Measurements from ENCODE around the gene ESRRG. TPM values are rescaled to one million over a fixed set of nuclear protein-coding genes. Genes with fewer than 3 reads are reported as not detected.

ESRRG gene
- total RNA-seq = 10 to 100 TPM in 1 of 2 donors, 1 to 10 TPM in 1; 4.1 to 16.2 TPM

- TF ChIP-seq POLR2A (IDR thresholded peaks at IDR 0.05) (no peak), CTCF (IDR thresholded peaks at IDR 0.05) (no peak), POLR2AphosphoS5 (IDR thresholded peaks at IDR 0.05) (peak; percentile 43)
- H3K36me3 ChIP-seq = no peaks in the 10 kb centered on the region
- WGBS = 2% methylated on average over 17 of the region's 17 CpGs
- peak; percentile 71 for DNase-seq (ENCODE audit: low spot score)
- no peaks in the 10 kb centered on the region for H3K4me1 ChIP-seq (replicated peaks)
- no peaks in the 10 kb centered on the region for H3K27me3 ChIP-seq (replicated peaks; ENCODE audit: insufficient read depth)
- peak within 1 kb of the TSS; percentile 35 to 37 for H3K4me3 ChIP-seq
- intact Hi-C loops (cut with DNase I) = no loop called here
- peak within 1 kb of the TSS; percentile 35 to 36 for H3K27ac ChIP-seq
- no peaks in the 10 kb centered on the region for H3K9me3 ChIP-seq
Observed at GRCh38 chr1:216723274-216723780, at the start of gene ESRRG. TSS of gene ESRRG (minus strand) at chr1:216723429. CDS start at chr1:216723299, 130 bp downstream.

GRCh38 chr1:216771922-216772321, 48.7 kb upstream of the ESRRG start:
- 60% methylated on average over 4 of the region's 4 CpGs for WGBS
- Histone ChIP-seq H3K27ac (no peak overlapping the region), H3K27me3 (replicated peaks; ENCODE audit: insufficient read depth) (no peaks in the 10 kb centered on the region), H3K9me3 (no peaks in the 10 kb centered on the region), H3K4me1 (replicated peaks) (no peaks in the 10 kb centered on the region), H3K4me3 (no peak overlapping the region), H3K36me3 (no peaks in the 10 kb centered on the region)
- no peak for DNase-seq (ENCODE audit: low spot score)
- intact Hi-C loops (cut with DNase I) = no loop called here
- TF ChIP-seq POLR2A (IDR thresholded peaks at IDR 0.05) (no peak), CTCF (IDR thresholded peaks at IDR 0.05) (no peak), POLR2AphosphoS5 (IDR thresholded peaks at IDR 0.05) (no peak)

GRCh38 chr1:216766633-216767327, 43.6 kb upstream of the ESRRG start:
- H3K27me3 ChIP-seq (replicated peaks; ENCODE audit: insufficient read depth) = no peaks in the 10 kb centered on the region
- intact Hi-C loops (cut with DNase I) = no loop called here
- H3K27ac ChIP-seq = peak overlapping the region; percentile 75 to 80
- no peaks in the 10 kb centered on the region for H3K4me1 ChIP-seq (replicated peaks)
- 30% methylated on average over 3 of the region's 3 CpGs for WGBS
- H3K4me3 ChIP-seq = no peak overlapping the region
- no peak for TF ChIP-seq POLR2AphosphoS5 (IDR thresholded peaks at IDR 0.05)
- TF ChIP-seq CTCF (IDR thresholded peaks at IDR 0.05) = no peak
- no peak for TF ChIP-seq POLR2A (IDR thresholded peaks at IDR 0.05)
- DNase-seq (ENCODE audit: low spot score) = no peak
- H3K36me3 ChIP-seq = no peaks in the 10 kb centered on the region
- H3K9me3 ChIP-seq = no peaks in the 10 kb centered on the region

- intact Hi-C loops (cut with DNase I) = no loop called here
- H3K27ac ChIP-seq = peak overlapping the region; percentile 75 to 80
- no peaks in the 10 kb centered on the region for H3K4me1 ChIP-seq (replicated peaks)
- WGBS = 21% methylated on average over 10 of the region's 10 CpGs
- no peaks in the 10 kb centered on the region for H3K9me3 ChIP-seq
- DNase-seq (ENCODE audit: low spot score) = peak; percentile 49
- H3K36me3 ChIP-seq = no peaks in the 10 kb centered on the region
- H3K27me3 ChIP-seq (replicated peaks; ENCODE audit: insufficient read depth) = no peaks in the 10 kb centered on the region
- peak overlapping the region; percentile 12 to 22 for H3K4me3 ChIP-seq
- TF ChIP-seq POLR2AphosphoS5 (IDR thresholded peaks at IDR 0.05) (peak; percentile 73), POLR2A (IDR thresholded peaks at IDR 0.05) (no peak)
Observed at GRCh38 chr1:216765346-216766300, 42.4 kb upstream of the ESRRG start.

DNA sequence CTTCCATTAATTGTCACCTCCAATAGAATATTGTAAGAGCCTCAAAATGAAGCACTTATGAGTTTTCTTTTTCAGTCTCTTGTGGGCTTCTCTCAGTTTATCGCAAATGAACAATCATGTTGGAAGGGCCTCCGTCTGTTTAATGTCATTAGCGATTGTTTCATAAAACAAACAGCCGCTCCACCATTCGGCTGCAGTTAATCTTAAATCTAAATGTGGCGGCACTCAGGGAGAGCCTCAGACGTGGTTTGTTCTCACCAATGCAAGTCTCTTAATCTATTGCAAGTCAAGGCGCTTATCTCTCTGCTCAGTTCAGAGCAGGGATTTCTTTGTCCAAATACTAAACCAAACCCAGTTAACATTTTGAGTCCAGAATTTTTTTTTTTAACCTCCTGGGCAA, 34.9 kb upstream of the ESRRG start:
- TF ChIP-seq POLR2AphosphoS5 (IDR thresholded peaks at IDR 0.05) = no peak
- TF ChIP-seq POLR2A (IDR thresholded peaks at IDR 0.05) = no peak
- no peak for TF ChIP-seq CTCF (IDR thresholded peaks at IDR 0.05)
- Histone ChIP-seq H3K36me3 (no peaks in the 10 kb centered on the region), H3K9me3 (no peaks in the 10 kb centered on the region), H3K4me1 (replicated peaks) (no peaks in the 10 kb centered on the region), H3K4me3 (no peak overlapping the region), H3K27ac (no peak overlapping the region), H3K27me3 (replicated peaks; ENCODE audit: insufficient read depth) (no peaks in the 10 kb centered on the region)
- no peak for DNase-seq (ENCODE audit: low spot score)
- intact Hi-C loops (cut with DNase I) = loop anchor here (10.0 kb wide), 1 partner anchor 327 kb away; no protein-coding TSS in a partner anchor
- 82% methylated on average over 8 of the region's 8 CpGs for WGBS
